Measurements from ENCODE around the gene ZSWIM1.

Gene ZSWIM1

DNA sequence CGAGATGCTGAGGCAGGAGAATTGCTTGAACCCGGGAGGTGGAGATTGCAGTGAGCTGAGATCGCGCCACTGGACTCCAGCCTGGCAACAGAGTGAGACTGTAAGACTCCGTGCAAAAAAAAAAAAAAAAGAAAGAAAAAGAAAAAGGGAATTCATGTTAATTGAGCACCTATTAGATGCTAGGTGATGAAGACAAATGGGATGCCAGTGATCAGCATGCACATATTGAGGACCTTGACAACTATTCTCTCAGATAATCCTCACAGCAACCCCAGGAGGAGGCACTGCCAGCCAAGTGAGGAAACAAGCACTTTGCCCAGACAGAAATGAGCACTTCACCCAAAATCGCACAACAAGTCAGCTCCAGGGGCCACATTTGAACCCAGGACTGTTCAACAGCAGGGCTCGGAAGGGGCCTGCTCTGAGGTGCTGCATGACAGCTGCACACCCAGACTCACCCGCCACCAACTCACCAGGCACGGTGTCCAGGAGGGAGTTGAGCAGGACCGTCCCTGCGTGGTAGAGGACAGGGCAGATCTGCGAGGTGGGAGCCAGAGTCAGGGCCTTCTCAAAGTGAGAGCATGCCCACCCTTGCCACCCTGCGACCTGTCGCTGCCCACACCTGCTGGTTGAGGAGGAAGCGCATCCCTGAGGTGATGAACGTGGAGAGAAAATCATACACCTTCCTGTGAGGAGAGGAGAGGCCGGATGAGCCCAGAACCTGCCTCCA lies 26.4 kb downstream of the ZSWIM1 start:
- TF ChIP-seq, protein P1, sequence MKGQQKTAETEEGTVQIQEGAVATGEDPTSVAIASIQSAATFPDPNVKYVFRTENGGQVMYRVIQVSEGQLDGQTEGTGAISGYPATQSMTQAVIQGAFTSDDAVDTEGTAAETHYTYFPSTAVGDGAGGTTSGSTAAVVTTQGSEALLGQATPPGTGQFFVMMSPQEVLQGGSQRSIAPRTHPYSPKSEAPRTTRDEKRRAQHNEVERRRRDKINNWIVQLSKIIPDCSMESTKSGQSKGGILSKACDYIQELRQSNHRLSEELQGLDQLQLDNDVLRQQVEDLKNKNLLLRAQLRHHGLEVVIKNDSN (IDR thresholded peaks at IDR 0.05): no peak
- no peak for TF ChIP-seq CEBPB (IDR thresholded peaks at IDR 0.05)
- no peak for TF ChIP-seq RAD21 (IDR thresholded peaks at IDR 0.05; ENCODE audit: low read depth)
- TF ChIP-seq, protein P2, sequence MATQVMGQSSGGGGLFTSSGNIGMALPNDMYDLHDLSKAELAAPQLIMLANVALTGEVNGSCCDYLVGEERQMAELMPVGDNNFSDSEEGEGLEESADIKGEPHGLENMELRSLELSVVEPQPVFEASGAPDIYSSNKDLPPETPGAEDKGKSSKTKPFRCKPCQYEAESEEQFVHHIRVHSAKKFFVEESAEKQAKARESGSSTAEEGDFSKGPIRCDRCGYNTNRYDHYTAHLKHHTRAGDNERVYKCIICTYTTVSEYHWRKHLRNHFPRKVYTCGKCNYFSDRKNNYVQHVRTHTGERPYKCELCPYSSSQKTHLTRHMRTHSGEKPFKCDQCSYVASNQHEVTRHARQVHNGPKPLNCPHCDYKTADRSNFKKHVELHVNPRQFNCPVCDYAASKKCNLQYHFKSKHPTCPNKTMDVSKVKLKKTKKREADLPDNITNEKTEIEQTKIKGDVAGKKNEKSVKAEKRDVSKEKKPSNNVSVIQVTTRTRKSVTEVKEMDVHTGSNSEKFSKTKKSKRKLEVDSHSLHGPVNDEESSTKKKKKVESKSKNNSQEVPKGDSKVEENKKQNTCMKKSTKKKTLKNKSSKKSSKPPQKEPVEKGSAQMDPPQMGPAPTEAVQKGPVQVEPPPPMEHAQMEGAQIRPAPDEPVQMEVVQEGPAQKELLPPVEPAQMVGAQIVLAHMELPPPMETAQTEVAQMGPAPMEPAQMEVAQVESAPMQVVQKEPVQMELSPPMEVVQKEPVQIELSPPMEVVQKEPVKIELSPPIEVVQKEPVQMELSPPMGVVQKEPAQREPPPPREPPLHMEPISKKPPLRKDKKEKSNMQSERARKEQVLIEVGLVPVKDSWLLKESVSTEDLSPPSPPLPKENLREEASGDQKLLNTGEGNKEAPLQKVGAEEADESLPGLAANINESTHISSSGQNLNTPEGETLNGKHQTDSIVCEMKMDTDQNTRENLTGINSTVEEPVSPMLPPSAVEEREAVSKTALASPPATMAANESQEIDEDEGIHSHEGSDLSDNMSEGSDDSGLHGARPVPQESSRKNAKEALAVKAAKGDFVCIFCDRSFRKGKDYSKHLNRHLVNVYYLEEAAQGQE (IDR thresholded peaks at IDR 0.05; ENCODE audit: low read depth): no peak
- no peak for TF ChIP-seq EGR1 (IDR thresholded peaks at IDR 0.05)
- TF ChIP-seq, protein P3, sequence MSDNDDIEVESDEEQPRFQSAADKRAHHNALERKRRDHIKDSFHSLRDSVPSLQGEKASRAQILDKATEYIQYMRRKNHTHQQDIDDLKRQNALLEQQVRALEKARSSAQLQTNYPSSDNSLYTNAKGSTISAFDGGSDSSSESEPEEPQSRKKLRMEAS (IDR thresholded peaks at IDR 0.05): no peak
- no peak for TF ChIP-seq TEAD4 (IDR thresholded peaks at IDR 0.05)
- TF ChIP-seq NFIC (IDR thresholded peaks at IDR 0.05): no peak
- TF ChIP-seq FOXM1 (IDR thresholded peaks at IDR 0.05; ENCODE audit: borderline replicate concordance, low read depth): no peak
- no peak for TF ChIP-seq EP300 (IDR thresholded peaks at IDR 0.05; ENCODE audit: borderline replicate concordance)
- TF ChIP-seq TAF1 (IDR thresholded peaks at IDR 0.05; ENCODE audit: low read depth): no peak
- TF ChIP-seq TCF12 (IDR thresholded peaks at IDR 0.05; ENCODE audit: low read depth): no peak

DNA sequence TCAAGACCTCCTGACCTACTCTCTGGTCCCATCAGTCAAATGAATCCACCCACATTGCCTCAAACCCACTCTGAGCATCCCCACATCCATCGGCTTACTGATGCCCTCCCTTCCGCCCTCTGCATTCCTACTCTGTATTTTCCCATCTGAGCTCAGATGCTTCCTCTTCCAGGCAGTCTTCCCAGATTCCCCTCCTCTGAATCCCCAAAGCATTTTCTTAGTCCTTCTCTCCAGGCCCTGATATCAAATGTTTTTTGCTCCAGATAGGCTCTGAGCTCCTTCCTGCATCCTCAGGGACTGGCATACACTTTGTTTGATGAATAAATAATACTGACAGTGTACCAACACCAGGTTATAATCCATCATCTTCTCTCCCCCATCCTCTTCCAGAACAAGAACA lies 27.1 kb downstream of the ZSWIM1 start:
- TF ChIP-seq, protein P2 (IDR thresholded peaks at IDR 0.05; ENCODE audit: low read depth): no peak
- no peak for TF ChIP-seq EGR1 (IDR thresholded peaks at IDR 0.05)
- TF ChIP-seq TCF12 (IDR thresholded peaks at IDR 0.05; ENCODE audit: low read depth): no peak
- TF ChIP-seq ZBTB7A (IDR thresholded peaks at IDR 0.05; ENCODE audit: low read depth): no peak
- TF ChIP-seq TEAD4 (IDR thresholded peaks at IDR 0.05): no peak
- TF ChIP-seq, protein P1 (IDR thresholded peaks at IDR 0.05): no peak
- TF ChIP-seq FOXM1 (IDR thresholded peaks at IDR 0.05; ENCODE audit: borderline replicate concordance, low read depth): no peak
- TF ChIP-seq, protein P3 (IDR thresholded peaks at IDR 0.05): no peak
- TF ChIP-seq CREB1 (IDR thresholded peaks at IDR 0.05; ENCODE audit: low read depth): no peak
- no peak for TF ChIP-seq CEBPB (IDR thresholded peaks at IDR 0.05)
- TF ChIP-seq TAF1 (IDR thresholded peaks at IDR 0.05; ENCODE audit: low read depth): no peak

DNA sequence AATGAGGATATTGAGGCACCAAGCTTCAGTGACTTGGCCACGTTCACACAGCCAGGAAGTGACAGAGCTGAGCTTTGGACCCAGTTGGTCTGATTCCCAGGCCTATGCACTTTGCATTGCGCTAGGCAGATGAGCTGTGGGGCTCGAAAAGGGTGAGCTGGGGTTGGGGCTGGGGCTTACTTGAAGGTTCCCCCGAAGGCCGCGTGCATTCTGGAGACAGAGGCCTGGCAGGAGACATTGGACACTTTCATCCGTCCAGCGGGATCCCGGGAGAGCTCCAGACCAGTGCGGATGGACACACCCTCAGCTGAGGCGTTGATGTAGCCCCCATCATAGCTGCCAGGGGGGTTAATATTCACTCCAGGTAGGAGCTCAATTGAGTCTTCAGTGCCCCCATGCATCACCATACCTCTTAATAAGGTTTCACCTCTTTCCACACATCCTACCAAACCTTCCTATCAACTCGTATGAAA lies 28.3 kb downstream of the ZSWIM1 start:
- TF ChIP-seq, protein P3 (IDR thresholded peaks at IDR 0.05): no peak
- TF ChIP-seq, protein P1 (IDR thresholded peaks at IDR 0.05): no peak
- TF ChIP-seq NFIC (IDR thresholded peaks at IDR 0.05) (no peak), TCF12 (IDR thresholded peaks at IDR 0.05; ENCODE audit: low read depth) (no peak), EP300 (IDR thresholded peaks at IDR 0.05; ENCODE audit: borderline replicate concordance) (no peak), TAF1 (IDR thresholded peaks at IDR 0.05; ENCODE audit: low read depth) (no peak)

DNA sequence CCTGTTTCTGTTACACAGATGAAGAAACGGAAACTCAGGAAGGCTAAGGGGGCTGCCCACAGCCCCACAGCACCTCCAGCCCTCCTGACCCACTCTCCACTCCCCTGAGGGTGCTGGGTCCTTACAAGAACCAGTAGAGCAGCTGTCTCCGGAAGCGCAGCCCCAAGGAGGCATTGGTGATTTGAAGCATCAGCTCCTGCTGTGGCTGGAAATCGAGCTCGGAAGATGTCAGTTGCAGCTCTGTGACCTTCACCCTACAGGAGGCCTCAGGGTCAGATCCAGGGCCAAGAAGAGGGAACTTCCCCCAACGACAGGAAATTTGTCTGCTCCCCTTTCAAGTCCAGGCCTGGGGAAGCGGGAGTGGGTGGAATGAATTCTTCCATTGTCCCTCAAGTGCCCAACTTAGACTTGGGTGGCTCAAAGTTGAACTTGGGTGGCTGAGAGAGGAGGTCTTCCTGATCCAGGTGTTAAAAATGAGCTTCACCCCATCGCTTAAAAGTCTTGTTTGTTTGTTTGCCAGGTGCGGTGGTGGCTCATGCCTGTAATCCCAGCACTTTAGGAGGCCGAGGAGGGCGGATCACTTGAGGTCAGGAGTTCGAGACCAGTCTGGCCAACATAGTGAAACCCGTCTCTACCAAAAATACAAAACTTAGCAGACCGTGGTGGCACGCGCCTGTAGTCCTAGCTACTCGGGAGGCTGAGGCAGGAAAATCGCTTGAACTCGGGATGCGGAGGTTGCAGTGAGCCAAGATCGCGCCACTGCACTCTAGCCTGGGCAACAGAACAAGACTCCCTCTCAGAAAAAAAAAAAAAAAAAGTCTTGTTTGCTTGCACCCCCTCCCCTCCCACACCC lies 29.0 kb downstream of the ZSWIM1 start:
- TF ChIP-seq TEAD4 (IDR thresholded peaks at IDR 0.05): no peak
- no peak for TF ChIP-seq CEBPB (IDR thresholded peaks at IDR 0.05)
- TF ChIP-seq FOXM1 (IDR thresholded peaks at IDR 0.05; ENCODE audit: borderline replicate concordance, low read depth): no peak
- TF ChIP-seq TCF12 (IDR thresholded peaks at IDR 0.05; ENCODE audit: low read depth): no peak
- TF ChIP-seq EP300 (IDR thresholded peaks at IDR 0.05; ENCODE audit: borderline replicate concordance): no peak
- TF ChIP-seq CREB1 (IDR thresholded peaks at IDR 0.05; ENCODE audit: low read depth): no peak
- TF ChIP-seq, protein P3 (IDR thresholded peaks at IDR 0.05): no peak
- no peak for TF ChIP-seq RAD21 (IDR thresholded peaks at IDR 0.05; ENCODE audit: low read depth)
- no peak for TF ChIP-seq EGR1 (IDR thresholded peaks at IDR 0.05)
- no peak for TF ChIP-seq ZBTB7A (IDR thresholded peaks at IDR 0.05; ENCODE audit: low read depth)
- TF ChIP-seq YY1 (IDR thresholded peaks at IDR 0.05; ENCODE audit: low read depth): no peak
- TF ChIP-seq, protein P2 (IDR thresholded peaks at IDR 0.05; ENCODE audit: low read depth): no peak
- no peak for TF ChIP-seq TAF1 (IDR thresholded peaks at IDR 0.05; ENCODE audit: low read depth)
- TF ChIP-seq, protein P1 (IDR thresholded peaks at IDR 0.05): no peak
- no peak for TF ChIP-seq NFIC (IDR thresholded peaks at IDR 0.05)
